Measurements from ENCODE around the gene BOC. TPM values are rescaled to one million over a fixed set of nuclear protein-coding genes. Genes with fewer than 3 reads are reported as not detected.

Gene BOC
- total RNA-seq, 1 experiment from 2014 or later = 1.2 TPM

DNA sequence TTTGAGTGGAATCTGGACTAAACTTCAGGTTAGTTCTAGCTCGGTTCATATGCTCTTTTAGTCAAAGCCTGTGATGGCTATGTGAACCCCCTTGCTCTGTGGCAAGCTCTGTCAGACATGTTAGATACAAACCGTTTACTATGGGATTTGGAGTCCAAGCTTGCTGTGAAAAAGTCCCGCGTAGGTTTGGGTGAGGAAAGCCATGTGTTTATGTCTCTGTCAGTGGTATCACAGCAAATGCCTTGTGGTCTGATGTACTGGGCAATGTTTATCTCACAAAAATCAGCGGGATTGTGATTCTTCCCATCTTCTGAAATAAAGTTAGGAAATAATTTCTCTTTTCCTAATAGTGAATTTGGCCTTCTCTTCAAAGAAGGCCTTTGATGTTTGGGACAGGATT lies 5.0 kb downstream of the BOC start:
- intact Hi-C loops (cut with micrococcal nuclease; ENCODE audit: unreplicated experiment) = no loop called here
- no peak for DNase-seq (ENCODE audit: low spot score)
- CTCF ChIA-PET = no interaction called here
- Histone ChIP-seq H3K27me3 (replicated peaks; ENCODE audit: insufficient read depth, low read depth, low read length, poor library complexity) (peaks cover 3% of the 10 kb centered on the region), H3K27ac (ENCODE audit: low read depth, low read length, poor library complexity, severe bottlenecking) (no peak overlapping the region), H3K4me1 (ENCODE audit: insufficient read depth, low read length, poor library complexity, severe bottlenecking) (no peaks in the 10 kb centered on the region), H3K9me3 (ENCODE audit: low read depth, low read length, poor library complexity, severe bottlenecking) (no peaks in the 10 kb centered on the region), H3K4me3 (ENCODE audit: low read depth, low read length, poor library complexity, severe bottlenecking) (no peak overlapping the region), H3K36me3 (ENCODE audit: insufficient read depth, low read length, poor library complexity, severe bottlenecking) (no peaks in the 10 kb centered on the region)
- no peak for TF ChIP-seq EZH2 (IDR thresholded peaks at IDR 0.05; ENCODE audit: borderline replicate concordance, low read depth, low read length, poor library complexity, severe bottlenecking)
- TF ChIP-seq, protein P1, sequence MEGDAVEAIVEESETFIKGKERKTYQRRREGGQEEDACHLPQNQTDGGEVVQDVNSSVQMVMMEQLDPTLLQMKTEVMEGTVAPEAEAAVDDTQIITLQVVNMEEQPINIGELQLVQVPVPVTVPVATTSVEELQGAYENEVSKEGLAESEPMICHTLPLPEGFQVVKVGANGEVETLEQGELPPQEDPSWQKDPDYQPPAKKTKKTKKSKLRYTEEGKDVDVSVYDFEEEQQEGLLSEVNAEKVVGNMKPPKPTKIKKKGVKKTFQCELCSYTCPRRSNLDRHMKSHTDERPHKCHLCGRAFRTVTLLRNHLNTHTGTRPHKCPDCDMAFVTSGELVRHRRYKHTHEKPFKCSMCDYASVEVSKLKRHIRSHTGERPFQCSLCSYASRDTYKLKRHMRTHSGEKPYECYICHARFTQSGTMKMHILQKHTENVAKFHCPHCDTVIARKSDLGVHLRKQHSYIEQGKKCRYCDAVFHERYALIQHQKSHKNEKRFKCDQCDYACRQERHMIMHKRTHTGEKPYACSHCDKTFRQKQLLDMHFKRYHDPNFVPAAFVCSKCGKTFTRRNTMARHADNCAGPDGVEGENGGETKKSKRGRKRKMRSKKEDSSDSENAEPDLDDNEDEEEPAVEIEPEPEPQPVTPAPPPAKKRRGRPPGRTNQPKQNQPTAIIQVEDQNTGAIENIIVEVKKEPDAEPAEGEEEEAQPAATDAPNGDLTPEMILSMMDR (conservative IDR thresholded peaks at IDR 0.05; ENCODE audit: low read depth, low read length) = no peak
- BruUV-seq (replicated peaks) = no TSS peak
- POLR2A ChIA-PET (ENCODE audit: low non-redundant PET) = no interaction called here

DNA sequence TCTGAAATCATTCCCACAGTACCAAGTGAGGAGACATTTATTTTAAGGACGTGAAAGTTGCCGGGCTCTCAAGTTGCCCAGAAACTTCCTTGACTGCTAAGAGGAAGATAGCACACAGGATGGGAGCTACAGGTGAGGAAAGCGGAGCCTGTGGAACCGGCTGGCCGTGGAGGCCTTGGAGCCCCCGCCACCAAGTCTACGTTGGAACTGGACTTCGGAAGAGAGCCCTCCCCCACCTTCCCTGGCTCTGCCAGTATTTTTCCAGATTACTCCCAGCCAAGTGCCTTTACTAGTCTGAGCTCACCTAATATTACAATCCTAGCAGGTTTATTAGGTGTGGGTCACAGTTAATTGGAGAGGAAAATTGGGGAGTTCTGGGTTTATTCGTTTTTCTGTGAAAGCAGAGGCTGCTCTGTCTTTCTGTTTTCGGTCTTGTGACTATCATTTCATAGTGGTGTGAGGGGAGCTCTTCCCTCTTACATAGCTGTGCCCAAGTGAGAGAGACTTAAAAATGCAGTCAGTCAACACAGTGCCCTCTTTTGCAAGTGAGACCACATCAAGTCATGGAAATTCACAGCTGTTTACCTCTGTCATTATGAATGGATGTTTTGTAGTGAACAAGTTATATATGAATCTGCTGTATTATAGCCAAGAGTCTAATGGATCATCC lies 6.8 kb downstream of the BOC start:
- Histone ChIP-seq H3K27ac (ENCODE audit: low read depth, low read length, poor library complexity, severe bottlenecking) (no peak overlapping the region), H3K4me3 (ENCODE audit: low read depth, low read length, poor library complexity, severe bottlenecking) (no peak overlapping the region), H3K36me3 (ENCODE audit: insufficient read depth, low read length, poor library complexity, severe bottlenecking) (no peaks in the 10 kb centered on the region), H3K9me3 (ENCODE audit: low read depth, low read length, poor library complexity, severe bottlenecking) (no peaks in the 10 kb centered on the region), H3K27me3 (replicated peaks; ENCODE audit: insufficient read depth, low read depth, low read length, poor library complexity) (no peaks in the 10 kb centered on the region), H3K4me1 (ENCODE audit: insufficient read depth, low read length, poor library complexity, severe bottlenecking) (no peaks in the 10 kb centered on the region)
- ChIA-PET CTCF (no interaction called here), POLR2A (ENCODE audit: low non-redundant PET) (no interaction called here)
- intact Hi-C loops (cut with micrococcal nuclease; ENCODE audit: unreplicated experiment) = no loop called here
- TF ChIP-seq EZH2 (IDR thresholded peaks at IDR 0.05; ENCODE audit: borderline replicate concordance, low read depth, low read length, poor library complexity, severe bottlenecking) = no peak
- TF ChIP-seq, protein P1 (conservative IDR thresholded peaks at IDR 0.05; ENCODE audit: low read depth, low read length) = no peak
- DNase-seq (ENCODE audit: low spot score) = no peak
- no TSS peak for BruUV-seq (replicated peaks)

DNA sequence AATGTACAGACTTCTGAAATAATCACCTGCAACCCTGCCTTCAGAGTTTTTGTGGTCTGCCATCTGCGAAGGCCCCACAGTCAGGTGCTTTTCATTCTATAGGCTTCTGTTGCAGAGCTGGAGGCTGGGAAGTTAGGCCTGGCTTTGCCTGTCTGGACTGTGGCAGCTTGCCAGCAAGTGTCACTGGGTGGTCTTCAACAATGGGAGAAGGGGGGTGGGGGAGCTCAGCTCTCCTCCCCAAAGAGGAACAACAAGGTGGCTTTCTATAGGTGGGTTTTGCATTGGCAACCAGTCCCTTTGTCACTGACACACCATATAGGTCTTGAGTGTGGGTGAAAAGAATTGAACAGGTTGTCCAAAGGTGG lies 7.3 kb downstream of the BOC start:
- no peaks in the 10 kb centered on the region for H3K27me3 ChIP-seq (replicated peaks; ENCODE audit: insufficient read depth, low read depth, low read length, poor library complexity)
- no peak for DNase-seq (ENCODE audit: low spot score)
- no peak overlapping the region for H3K4me3 ChIP-seq (ENCODE audit: low read depth, low read length, poor library complexity, severe bottlenecking)
- H3K27ac ChIP-seq (ENCODE audit: low read depth, low read length, poor library complexity, severe bottlenecking) = no peak overlapping the region
- H3K4me1 ChIP-seq (ENCODE audit: insufficient read depth, low read length, poor library complexity, severe bottlenecking) = no peaks in the 10 kb centered on the region
- H3K36me3 ChIP-seq (ENCODE audit: insufficient read depth, low read length, poor library complexity, severe bottlenecking) = no peaks in the 10 kb centered on the region
- ChIA-PET CTCF (no interaction called here), POLR2A (ENCODE audit: low non-redundant PET) (no interaction called here)
- TF ChIP-seq, protein P1 (conservative IDR thresholded peaks at IDR 0.05; ENCODE audit: low read depth, low read length) = no peak
- no peak for TF ChIP-seq EZH2 (IDR thresholded peaks at IDR 0.05; ENCODE audit: borderline replicate concordance, low read depth, low read length, poor library complexity, severe bottlenecking)
- intact Hi-C loops (cut with micrococcal nuclease; ENCODE audit: unreplicated experiment) = no loop called here
- no peaks in the 10 kb centered on the region for H3K9me3 ChIP-seq (ENCODE audit: low read depth, low read length, poor library complexity, severe bottlenecking)
- BruUV-seq (replicated peaks) = no TSS peak
